ENCODE results near the gene TMEM247. TPM values are rescaled to one million over a fixed set of nuclear protein-coding genes. Genes with fewer than 3 reads are reported as not detected.

The TMEM247 gene
- total RNA-seq, 2 donors from 2014 or later, result not detected

DNA sequence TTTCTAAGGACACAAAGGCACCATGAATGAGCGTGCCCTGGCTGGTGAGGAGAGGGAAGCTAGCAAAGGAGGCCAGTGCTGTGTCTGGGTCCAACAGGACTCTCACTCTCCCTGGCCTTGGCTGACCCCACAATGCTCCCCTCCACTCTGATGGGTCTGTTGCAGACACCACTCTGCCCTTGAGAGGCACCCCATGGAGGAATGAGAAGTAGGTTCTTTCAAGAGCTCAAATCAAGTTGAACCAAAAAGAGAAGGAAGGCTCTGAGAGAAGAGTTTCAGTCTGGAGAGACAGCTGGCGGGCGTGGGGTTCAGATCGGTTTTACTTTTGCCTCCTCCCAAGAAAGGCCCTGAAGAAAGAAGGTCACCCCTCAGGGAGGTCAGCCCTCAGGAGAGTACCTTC, 18.4 kb downstream of the TMEM247 start:
- no peak for TF ChIP-seq CTCF (IDR thresholded peaks at IDR 0.05)
- DNase-seq (ENCODE audit: low spot score), result peak; percentile 47
- Histone ChIP-seq H3K36me3 (no peaks in the 10 kb centered on the region), H3K4me1 (peaks cover 0 to 15% of the 10 kb centered on the region in 2 donors), H3K4me3 (no peak overlapping the region), H3K27ac (no peak overlapping the region), H3K9me3 (no peaks in the 10 kb centered on the region), H3K27me3 (no peaks in the 10 kb centered on the region)

GRCh38 chr2:46498681-46499080, 19.3 kb downstream of the TMEM247 start:
- Histone ChIP-seq H3K4me1 (peaks cover 0 to 14% of the 10 kb centered on the region in 2 donors), H3K9me3 (no peaks in the 10 kb centered on the region), H3K36me3 (no peaks in the 10 kb centered on the region), H3K27me3 (no peaks in the 10 kb centered on the region), H3K27ac (no peak overlapping the region), H3K4me3 (no peak overlapping the region)
- TF ChIP-seq CTCF (IDR thresholded peaks at IDR 0.05), result no peak
- no peak for DNase-seq (ENCODE audit: low spot score)

DNA sequence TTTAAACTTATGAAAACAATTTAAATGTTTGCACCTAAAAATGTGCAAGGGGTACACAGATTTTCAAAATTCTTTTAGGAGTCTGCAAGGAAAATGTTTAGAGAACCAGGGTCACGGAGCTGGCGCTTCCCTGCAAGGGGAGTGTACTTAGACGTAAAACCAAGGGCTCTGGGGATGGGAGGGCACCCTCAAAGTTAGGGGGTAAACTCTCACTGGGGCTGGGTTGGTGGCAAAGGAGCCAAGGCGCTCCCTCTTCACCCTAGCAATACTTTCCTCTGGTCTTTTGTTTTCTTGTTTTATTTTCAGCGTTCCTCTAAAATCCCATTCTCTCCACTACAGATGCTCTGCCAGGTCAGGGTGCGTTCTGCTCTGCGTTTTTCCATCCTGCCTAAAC, 20.0 kb downstream of the TMEM247 start:
- no peak for TF ChIP-seq CTCF (IDR thresholded peaks at IDR 0.05)
- peak overlapping the region; percentile 41 to 61 for H3K4me3 ChIP-seq
- no peak for DNase-seq (ENCODE audit: low spot score)
- H3K36me3 ChIP-seq, result no peaks in the 10 kb centered on the region
- no peaks in the 10 kb centered on the region for H3K27me3 ChIP-seq
- H3K9me3 ChIP-seq, result no peaks in the 10 kb centered on the region
- peaks cover 0 to 12% of the 10 kb centered on the region in 2 donors for H3K4me1 ChIP-seq
- peak overlapping the region; percentile 83 to 86 for H3K27ac ChIP-seq

- Histone ChIP-seq H3K27me3 (no peaks in the 10 kb centered on the region), H3K4me3 (no peak overlapping the region), H3K36me3 (no peaks in the 10 kb centered on the region), H3K27ac (peak overlapping the region in 1 of 2 donors; percentile 86), H3K9me3 (no peaks in the 10 kb centered on the region), H3K4me1 (peaks cover 0 to 12% of the 10 kb centered on the region in 2 donors)
- peak; percentile 46 for DNase-seq (ENCODE audit: low spot score)
- TF ChIP-seq CTCF (IDR thresholded peaks at IDR 0.05), result no peak
Observed at GRCh38 chr2:46500801-46501200, 21.4 kb downstream of the TMEM247 start.

GRCh38 chr2:46502291-46502885, 23.0 kb downstream of the TMEM247 start:
- H3K36me3 ChIP-seq, result no peaks in the 10 kb centered on the region
- H3K27me3 ChIP-seq, result no peaks in the 10 kb centered on the region
- peaks cover 0 to 12% of the 10 kb centered on the region in 2 donors for H3K4me1 ChIP-seq
- H3K27ac ChIP-seq, result no peak overlapping the region
- H3K4me3 ChIP-seq, result no peak overlapping the region
- TF ChIP-seq CTCF (IDR thresholded peaks at IDR 0.05), result no peak
- peak; percentile 43 for DNase-seq (ENCODE audit: low spot score)
- H3K9me3 ChIP-seq, result no peaks in the 10 kb centered on the region

GRCh38 chr2:46503686-46504085, 24.3 kb downstream of the TMEM247 start:
- Histone ChIP-seq H3K27me3 (no peaks in the 10 kb centered on the region), H3K27ac (no peak overlapping the region), H3K4me3 (no peak overlapping the region), H3K4me1 (peaks cover 0 to 12% of the 10 kb centered on the region in 2 donors), H3K36me3 (no peaks in the 10 kb centered on the region), H3K9me3 (no peaks in the 10 kb centered on the region)
- TF ChIP-seq CTCF (IDR thresholded peaks at IDR 0.05), result no peak
- DNase-seq (ENCODE audit: low spot score), result peak; percentile 26
